ENCODE measurements around the gene FBXW8.

FBXW8 gene

DNA sequence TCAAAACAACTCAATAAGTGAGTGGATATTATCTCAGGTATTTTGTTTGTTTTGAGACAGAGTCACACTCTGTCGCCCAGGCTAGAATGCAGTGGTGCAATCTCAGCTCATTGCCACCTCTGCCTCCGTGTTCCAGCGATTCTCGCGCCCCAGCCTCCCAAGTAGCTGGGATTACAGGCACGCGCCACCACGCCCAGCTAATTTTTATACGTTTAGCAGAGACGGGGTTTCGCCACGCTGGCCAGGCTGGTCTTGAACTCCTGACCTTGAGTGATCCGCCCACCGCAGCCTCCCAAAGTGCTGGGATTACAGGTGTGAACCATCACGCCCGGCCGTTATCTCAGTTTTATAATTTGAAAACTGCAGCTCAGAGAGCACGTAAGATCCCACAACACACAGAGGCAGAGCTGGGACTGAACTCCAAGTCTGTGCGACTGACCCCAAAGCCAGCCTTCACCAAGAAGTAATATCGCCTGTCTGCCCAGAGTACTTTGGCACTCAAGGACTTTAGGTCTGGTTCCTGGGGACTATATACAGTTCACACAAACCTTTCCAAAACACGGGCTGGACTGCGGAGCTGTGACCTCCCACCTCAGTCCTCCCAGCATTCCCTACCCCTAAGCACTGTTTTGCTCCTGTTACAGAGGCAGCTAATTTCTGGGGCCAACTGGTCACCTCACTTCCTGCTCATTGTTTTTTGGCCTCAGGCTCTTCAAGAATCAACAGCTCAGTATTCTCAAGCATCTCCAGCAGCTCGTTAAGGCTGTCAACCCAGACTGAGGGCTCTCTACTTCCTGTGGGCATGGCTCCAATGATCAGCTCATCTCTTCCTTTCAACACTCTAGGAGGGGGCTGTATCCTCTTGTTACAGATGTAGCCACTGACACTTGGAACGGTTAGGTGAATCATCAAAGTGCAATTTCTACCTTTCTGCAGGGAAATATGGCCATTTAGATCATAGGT lies 165.9 kb downstream of the FBXW8 start:
- DNase-seq (ENCODE audit: low read depth in 2 of 2), result no peak

DNA sequence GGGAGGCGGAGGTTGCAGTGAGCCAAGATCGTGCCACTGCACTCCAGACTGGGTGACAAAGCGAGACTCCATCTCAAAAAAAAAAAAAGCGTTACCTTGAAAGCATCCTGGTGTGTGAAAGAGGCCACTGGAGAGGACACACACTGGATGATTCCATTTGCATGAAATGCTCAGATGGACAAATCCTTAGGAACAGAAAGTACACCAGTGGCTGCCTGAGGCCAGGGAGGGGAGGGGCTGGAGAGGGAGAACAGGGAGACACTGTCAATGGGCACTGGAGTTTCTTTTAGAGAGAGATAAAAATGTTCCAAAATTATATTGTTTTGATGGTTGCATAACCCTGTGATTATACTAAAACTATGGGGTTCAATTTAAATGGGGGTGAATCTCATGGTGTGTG lies 168.7 kb downstream of the FBXW8 start:
- DNase-seq (ENCODE audit: low read depth in 2 of 2), result no peak

- no peak for DNase-seq (ENCODE audit: low read depth in 2 of 2)
These were observed 170.0 kb downstream of the FBXW8 start for GRCh38 chr12:117080661-117081144.
